Stimulated activated naive CD4-positive, alpha-beta T cell (primary cell): Measurements from ENCODE around the gene GALK1.
A peak's percentile ranks its signal among the peaks of the same experiment; 100 is the strongest.

Experiments used
- DNase-seq, 6 experiments: peaks; one replicate each; lab custom pipeline; 2025; lab: John Stamatoyannopoulos, UW

GALK1 gene

DNA sequence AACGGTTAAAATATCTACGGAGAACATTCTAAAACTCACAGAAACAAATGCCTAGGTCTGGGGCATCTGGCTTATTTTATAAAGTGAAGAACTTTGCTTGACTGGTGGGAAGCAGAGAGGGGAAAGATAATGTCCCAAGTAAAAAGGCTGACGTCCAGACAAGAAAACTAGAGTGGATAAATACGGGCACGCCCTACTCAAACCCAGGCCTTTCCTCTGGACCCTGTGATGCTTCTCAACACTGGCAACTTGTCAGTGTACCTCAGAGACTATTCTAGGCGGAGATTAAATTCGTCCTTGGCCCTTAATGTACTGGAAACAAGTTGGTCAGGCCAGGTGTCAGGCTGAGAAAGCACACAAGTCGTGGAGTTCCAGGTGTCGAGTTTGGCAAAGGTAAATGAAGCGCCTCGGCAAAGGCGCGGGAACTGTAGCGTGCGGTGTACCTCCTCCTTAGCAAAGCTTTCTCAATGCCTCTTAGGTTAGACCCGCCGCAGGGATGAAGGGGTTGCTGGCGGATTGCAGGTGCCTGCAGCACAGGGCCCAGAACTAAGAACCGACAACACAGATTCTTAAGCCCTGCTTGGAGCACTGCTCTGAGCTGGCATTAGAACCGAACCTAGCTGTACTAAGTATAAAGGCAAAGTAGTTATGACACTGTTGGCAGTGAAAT, 18.9 kb upstream of the GALK1 start:
- peak in 2 of 6 experiments; percentile 31 to 65 for DNase-seq

DNA sequence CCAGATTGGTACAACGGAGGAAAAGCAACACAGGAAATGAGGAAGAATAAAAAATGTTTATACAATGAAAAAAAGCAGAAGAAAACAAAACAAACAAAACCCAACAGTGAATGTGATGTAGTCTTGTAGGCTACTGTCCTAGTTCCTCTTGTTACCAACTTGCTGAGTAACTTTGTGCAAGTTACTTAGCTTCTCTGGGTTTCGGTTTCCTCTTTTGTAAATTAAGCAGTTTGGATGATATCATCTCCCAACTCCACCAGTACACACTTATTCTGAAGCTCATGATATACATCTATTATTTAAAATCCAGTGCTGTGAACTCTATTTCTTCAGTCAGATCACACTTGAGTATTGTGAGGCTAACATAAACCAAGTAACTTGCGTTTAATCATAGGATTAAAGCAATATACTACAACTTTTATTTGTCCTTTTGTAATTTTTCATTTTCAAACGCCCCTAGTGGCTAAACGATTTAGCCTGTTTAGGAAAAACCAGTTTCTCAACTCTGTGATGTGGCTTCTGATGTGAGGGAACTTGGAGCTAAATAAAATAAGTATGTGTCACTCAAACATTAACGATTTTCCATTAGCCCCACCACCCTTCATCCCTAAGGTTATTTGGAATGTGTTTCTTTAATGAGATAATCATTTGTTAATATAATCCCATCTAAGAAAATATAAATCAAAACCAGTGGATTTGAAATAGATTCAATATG, 18.2 kb upstream of the GALK1 start:
- peak in 3 of 6 experiments; percentile 61 to 81 (median 71) for DNase-seq

DNA sequence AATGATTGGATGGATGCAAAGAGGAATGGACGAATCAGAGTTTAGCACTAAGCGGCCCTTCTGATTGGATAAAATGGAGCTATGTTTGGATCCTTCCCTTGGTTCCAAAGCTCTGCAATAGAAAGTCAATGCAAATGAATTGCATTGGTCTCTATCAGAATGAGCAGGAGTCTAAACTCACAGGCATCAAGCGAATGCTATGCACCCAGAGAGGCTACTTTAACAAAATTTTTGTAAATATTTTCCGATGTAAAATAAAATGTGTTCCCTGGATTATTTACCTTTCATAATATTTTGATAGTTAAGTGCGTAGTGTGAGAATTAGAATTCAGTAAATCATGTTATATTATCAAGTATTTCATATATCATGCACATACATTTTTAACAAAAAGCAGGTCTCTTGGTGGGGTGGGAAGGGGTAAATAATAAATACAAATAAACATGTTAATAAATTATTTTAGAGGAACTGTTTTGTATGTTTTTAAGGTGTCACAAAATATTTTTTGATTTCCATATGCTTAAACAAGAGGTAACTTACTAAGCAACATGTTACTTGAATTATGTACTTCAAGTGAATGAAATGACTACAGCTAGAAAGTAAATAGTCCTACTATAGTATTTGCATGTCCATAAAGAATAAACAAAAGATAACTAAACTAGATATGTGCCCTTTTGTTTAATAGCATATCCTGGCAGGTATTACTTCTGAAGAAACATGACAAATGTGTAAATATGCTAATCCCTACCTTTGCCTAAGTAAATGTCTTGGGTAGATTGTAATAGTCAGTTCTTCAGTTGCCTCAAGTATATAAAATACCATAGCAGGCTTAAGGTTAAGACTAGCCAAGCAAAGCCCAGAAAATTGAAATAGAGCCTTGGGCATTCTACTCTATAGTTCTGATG, 15.2 kb upstream of the GALK1 start:
- DNase-seq: no peak

DNA sequence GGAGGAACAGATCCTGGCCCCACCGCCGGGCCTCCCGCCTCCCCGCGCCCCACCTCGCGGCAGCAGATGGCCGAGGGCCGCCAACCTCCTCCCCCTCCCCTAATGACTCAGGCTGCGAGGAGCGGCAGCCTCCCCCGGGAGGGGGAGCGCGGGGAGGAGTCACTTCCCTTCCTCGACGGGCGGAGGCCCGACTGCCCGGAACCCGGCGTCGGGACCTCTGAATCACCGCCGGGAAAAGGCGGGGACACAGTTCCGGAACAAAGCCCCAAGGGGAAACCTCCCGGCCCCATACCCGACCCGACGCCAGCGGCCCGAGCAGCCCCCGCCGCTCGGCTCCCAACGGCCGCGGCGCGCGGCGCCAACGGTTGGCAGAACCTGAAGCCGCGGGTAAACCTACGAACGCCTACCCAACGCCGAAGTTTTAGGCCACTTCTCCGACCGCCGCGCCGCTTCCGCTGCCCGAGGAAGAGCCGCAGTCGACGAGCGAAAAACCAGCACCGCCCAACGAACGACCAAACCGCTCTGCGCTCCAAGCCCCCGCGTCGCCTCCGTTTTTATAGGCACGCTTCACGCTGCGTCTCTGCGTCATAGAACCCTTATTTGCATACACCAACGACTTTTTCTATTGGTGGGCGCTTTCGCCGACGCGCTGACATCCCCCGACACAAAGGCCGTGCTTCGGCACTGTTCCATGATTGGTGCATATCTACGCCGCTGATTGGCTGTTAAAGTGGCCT, 14.4 kb upstream of the GALK1 start:
- peak; percentile 82 to 98 (median 96) for DNase-seq

DNA sequence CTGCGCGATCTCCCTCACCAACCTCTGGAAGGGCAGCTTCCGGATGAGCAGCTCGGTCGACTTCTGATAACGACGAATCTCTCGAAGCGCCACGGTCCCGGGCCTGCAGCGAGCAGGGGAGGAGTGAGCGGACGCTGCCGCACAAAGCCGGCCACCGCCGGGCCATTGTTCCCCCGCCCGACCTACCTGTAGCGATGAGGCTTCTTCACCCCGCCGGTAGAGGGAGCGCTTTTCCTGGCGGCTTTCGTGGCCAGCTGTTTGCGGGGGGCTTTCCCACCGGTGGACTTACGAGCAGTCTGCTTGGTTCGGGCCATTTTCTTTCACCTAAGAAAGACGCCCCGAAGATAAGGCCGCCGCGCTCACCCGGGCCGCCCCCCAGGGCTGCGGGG, 13.9 kb upstream of the GALK1 start:
- DNase-seq: peak in 5 of 6 experiments; percentile 56 to 79 (median 72)

DNA sequence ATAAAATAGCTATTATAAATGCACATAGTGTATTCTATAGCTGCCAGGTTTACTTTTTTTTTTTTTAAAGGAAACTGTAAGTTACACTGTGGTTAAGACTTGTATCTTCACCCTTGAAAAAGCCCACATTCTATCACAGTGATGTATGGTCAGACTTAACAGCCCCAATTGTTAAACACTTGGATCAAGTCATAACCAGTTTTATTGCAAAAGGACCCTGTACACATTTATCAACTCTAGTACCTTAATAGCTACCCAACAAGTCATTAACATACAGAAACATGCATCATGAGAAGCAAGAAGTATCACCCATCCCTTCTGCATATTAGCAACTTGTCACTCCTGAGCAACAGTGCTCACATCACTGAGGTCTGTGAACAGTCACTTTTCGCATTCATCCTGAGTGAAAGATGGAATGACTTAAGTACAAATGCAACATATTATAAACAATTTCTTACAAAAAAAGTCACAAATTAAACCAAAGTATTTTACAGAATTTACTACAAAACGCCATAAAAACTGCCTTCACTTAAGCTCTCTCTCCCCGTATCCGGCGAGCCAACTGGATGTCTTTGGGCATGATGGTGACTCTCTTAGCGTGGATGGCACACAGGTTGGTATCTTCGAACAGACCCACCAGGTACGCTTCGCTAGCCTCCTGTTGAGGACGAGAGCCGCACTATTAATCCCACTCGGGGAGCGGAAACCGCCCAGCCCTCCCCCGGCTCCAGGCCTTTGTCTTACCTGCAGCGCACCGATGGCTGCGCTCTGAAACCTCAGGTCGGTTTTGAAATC, 13.3 kb upstream of the GALK1 start:
- DNase-seq: peak in 2 of 6 experiments; percentile 22 to 75

DNA sequence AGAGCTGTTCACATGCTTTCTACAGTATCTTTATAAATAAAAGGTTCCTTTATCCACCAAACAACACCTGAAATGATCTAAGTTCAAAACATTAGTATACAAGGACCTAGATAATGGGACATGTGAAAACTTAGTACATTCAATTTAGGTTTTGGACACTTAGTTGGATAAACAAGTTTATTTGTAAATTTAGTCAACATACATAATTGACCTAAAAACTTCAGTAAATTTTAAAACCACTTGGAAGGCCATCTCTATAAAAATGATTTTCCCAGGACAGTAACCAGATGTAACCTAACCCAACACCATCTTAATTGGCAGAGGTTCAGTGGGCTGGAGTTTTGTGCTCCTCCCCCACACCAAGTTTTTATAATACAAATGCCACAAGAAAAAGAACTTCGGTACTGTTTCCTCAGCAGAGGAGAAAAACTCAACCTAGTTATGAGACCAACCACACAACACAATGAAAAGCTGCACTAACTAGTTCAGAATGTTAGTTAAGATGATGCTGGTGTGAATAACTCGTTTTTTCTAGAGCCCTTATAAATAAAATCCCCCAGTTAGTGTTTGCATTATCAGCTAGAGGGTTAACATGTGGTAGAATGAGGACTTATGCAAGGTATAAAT, 12.4 kb upstream of the GALK1 start:
- peak in 2 of 6 experiments; percentile 34 to 55 for DNase-seq

DNA sequence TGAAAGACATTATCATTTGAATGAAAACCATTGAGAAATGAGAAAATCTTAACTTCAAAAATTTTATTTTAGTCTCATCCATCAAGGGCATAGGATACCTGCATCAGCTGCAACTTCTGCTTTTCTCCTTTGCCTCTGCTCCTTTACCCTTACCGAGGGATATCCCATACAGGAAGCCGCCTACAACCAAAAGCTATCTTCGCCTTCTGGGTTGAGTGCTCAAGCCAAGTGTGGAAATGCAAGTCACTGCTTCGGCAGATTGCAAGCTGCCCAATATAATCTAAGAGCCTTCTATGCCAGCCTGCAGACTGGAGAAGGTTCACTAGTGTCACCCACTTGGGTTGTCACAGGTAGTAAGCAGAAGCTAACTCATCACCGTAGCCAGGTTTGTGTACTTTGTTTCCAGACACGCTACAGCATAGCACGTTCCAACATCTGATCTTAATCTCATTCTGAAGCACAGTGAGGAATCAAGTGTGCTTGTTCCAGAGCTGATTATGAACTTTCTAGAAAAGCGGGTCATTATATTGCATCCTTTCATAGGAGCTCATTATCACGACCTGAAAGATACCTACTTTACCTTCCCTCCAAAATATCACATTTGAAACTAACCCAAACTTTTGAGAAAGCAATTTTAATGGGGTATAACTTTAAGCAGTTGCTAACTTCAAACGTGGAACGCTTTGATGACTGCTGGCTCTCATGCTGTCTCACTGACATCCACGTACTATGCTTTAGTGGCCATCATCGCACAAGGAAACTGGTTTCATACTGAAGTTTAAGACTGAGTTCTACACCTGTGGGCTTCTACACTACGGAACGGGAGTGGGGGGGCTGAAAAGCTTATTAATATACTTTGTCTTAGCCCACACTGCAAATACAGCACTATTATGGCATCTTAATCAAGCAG, 11.6 kb upstream of the GALK1 start:
- peak; percentile 24 to 61 (median 30) for DNase-seq

DNA sequence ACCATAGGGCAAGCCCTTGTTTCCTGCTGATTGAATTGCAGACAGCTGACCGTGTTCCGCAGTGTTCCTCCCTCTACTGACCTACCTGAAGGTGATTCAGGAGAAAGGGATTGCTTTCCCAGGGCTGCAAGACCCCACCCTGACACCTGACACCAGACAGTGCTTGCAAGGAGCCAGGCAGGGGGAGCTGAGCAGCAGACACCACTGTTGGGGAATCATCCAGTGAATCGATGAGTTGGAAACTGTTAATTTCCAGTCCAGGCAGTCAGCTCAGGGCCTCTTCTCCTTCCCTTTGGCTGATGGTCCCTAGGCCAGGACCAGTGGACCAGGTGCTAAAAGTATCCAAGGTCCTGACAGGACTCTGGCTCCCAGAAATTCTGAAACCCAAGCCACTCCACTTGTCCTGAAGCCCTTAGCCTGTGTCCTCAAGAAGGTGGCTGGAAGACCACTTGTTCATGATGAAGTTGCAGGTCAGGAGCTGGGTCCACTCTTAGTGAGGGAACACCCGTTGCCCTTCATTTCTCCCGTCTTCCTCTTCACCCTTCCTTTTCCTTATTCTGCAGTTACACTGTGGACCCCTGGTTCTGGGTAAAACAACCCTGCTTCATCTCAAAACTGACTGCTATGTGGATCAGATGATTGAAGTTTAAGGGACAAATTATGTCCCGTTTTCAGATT, 10.1 kb upstream of the GALK1 start:
- DNase-seq: peak in 2 of 6 experiments; percentile 43 to 45

DNA sequence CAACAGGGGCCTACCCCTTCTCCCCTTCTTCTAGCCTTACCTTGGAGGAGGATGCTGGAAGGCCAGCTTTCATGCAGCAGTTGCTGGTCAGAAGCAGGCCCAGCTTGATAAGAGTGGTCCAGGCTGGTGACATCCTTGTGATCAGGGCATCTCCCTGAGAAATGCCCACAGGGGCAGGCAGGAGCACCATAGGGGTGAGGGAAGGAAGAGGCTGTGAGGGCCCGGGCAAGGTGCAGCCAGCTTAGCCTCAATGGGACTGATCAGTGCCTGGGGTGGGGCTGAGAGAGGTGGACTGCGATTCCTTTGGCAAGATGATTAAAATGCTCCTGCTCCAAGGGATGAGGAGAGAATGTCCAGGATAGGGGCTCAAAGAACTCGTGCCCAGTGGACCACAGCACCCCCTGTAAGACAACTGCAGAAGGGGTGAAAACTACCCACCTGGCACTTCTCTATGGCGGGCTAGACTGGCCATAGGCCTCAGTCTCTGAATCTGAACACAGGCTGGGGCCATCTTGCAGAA, 9.5 kb upstream of the GALK1 start:
- peak in 1 of 6 experiments; percentile 43 for DNase-seq

DNA sequence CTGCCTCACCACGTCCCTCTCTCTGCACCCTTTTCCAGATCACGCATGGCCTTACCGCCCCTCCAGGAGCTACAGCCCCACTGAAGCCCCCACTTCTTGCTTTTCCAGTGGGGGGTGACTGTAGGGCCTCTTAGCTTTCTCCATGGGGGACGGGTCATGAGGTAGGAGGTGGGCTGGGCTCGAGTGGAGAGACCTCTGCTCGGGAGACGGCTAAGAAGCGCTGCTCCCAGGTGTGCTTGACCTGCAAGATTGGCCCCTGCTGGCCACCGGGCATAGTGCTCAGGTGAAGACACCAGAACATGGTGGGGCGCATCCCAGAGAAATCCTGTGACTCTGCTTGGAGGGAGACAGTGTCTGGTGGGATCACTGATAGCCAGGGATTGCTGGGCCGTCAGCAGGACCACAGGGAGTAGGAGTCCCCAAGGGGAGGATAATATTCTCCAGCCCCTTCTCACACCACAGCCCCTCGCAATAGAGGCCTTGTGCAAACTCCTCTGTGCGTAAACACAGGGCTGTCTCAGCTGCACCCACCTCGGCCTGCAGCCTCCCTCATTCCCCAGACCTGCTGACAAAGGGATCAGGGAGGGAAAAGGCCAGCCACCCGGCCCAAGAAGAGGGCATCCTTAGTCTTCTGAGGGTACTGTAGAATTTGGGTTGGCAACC, 8.9 kb upstream of the GALK1 start:
- DNase-seq: peak in 1 of 6 experiments; percentile 28

DNA sequence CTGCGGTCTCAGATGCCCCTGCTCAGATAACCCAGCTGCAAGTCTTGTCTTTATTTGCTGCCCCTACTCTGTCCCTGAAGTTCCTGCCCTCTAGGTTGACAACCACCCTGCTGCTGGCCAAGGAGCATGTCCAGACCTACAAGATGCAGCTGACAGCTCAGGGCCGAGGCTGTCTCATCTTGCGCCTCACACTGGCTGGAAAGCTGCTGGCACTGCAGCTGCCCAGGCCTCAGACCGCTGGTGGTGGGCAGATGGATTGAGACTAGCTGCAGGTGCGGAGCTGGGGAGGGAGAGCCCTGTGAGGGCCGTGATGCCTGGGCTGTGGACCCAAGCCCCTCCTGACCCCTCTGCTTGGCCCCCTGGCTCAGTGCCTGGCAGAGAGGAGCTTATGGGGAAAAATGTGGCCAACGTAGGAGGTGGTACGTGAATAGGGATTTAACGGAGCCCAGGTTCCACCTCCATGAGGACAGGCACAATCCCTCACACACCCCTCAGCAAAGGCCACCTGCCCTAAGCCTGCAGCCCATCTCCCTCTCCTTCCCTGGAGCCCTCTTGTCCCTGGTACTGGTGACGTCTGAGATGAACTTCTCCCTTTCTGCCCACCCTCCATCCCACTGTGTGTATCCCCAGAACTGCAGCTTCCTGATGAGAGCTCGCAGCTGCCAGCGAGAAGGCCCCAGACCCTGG, 8.3 kb upstream of the GALK1 start:
- no peak for DNase-seq

DNA sequence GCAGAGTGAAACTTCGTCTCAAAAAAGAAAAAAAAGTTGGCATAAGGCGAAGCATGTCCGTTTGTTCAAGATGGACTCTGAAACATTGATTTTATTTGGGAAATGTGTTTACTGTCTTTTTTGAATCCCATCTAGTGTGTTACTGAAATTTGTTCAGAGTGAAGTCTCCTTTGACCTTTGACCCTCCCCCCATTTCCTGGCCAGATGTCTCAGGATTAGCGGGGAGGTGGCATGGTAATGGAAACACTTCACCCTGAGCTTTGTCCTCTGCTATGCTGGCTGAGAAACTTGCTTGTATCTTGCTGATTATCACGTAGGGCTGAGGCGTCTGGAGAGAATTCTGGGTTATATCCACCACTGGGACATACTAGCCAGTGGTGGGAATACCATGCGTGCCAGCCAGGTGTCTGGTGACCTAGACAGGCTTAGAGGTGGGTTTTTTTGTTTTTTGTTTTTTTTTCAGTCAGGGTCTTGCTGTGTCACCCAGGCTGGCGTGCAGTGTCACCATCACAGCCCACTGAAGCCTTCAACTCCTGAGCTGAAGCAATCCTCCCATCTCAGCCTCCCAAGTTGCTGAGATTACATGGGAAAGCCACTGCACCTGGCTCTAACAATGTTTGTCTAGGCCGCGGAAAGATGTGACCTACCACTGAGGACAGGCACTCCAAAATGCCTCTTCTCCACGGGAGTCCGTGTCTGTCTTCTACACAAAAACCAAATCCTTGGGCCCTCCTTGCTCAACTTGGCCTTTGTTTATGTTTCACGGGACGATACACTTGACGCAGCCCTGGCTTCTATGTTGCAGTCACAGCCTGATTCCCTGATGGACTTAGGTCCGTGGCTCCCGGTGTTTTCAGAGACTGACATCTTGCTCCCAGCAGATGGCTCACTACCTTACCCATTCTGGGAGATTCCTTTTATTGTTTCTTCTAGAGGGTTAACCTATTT, 6.6 kb upstream of the GALK1 start:
- DNase-seq: no peak

DNA sequence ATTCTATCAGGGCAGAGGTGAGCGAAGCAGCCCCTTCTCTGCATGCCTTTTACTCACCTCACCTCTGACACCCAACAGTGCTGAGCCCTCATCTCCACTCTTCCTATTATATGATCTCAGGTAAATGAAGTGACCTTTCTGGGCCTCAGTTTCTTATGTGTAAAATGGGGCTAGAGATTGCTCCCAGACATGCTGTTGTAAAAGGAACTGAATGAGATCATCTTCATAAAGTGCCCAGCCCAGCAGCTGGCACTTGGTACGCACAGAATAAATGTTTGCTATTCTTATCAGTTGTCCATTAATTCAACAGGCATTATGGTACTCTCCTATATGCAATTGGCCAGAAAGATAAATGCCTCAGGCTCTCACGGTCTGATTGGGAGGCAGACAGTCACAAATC, 4.5 kb upstream of the GALK1 start:
- DNase-seq: no peak

DNA sequence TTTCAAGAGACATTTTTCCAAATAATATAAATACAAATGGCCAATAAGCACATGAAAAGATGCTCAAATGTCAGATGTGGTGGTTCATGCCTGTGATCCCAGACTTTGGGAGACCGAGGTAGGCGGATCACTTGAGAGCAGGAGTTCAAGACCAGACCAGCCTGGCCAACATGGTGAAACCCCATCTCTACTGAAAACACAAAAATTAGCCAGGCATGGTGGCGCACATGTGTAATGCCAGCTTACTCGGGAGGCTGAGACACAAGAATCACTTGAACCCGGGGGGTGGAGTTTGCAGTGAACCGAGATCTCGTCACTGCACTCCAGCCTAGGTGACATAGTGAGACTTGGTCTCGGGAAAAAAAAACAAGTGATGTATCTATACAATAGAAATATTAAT, 2.9 kb upstream of the GALK1 start:
- no peak for DNase-seq

DNA sequence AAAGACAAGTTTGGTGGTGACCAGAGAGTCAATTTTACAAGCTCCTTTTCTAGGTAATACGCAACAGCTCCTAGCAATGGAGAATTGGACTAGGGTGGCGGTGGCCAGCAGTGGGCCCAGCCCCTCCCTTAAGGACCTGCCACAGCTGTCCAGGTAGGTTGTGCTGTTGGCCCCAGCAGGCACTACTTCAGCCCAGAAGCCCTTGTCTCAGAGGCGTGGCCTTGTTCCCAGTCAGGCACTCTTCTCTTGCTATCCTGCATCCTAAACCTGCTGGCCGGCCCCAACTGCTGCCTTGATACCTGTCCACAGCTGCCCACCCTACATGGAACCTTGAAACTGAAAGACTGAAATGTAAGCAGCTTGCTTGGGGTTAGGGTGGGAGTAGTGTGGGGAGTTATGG, 989 bp upstream of the GALK1 start:
- no peak for DNase-seq

DNA sequence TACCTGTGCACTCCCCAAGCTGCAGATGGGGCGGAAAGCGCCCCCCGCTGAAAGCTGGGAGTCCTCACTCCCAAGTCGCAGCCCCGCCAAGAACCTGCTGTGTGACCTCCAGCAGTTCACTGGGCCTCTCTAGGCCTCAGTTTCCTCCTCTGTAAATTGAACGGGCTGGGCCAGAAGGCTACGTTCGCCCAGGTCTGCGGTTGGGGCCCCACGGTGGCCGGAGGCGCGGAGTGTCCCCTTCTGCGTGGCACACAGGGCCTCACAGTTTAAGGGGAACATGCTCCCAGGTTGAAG, 628 bp downstream of the GALK1 start:
- DNase-seq: no peak
